Keratinocyte (primary cell): ENCODE data around the gene MIA2.

Source experiments
- CTCF ChIP-seq, 3 experiments: IDR thresholded peaks in 1 of 3; conservative IDR thresholded peaks in 1 of 3; optimal IDR thresholded peaks in 1 of 3; 2 replicates in 2 of 3; 3 replicates in 1 of 3; pipeline versions ENCODE3 to v1.5.1; 2011; ENCODE audit warnings: low read length in 3 of 3, mild to moderate bottlenecking in 3 of 3, moderate library complexity in 2 of 3, control low read depth in 1 of 3, inconsistent platforms in 1 of 3; ENCODE audit not compliant: insufficient read depth in 2 of 3; ENCODE audit errors: extremely low read depth in 1 of 3
- EZH2 ChIP-seq: IDR thresholded peaks from one replicate; pipeline ENCODE4 v1.6.1; 2012; ENCODE audit warnings: inconsistent platforms, mild to moderate bottlenecking, low read length, moderate library complexity

GRCh38 chr14:39264057-39264456, 30.3 kb downstream of the MIA2 start:
- no peak for TF ChIP-seq CTCF (optimal IDR thresholded peaks at IDR 0.05 in 1 of 3, IDR thresholded peaks at IDR 0.05 in 1 of 3, conservative IDR thresholded peaks at IDR 0.05 in 1 of 3; ENCODE audit: extremely low read depth in 1 of 3, insufficient read depth in 2 of 3, low read length in 3 of 3)
- no peak for TF ChIP-seq EZH2
